ENCODE results near the gene DENND10.

GRCh38 chr10:119153041-119153440, 49.1 kb downstream of the DENND10 start:
- no peak for TF ChIP-seq CTCF (conservative IDR thresholded peaks at IDR 0.05; ENCODE audit: low read depth in 2 of 2)
- TF ChIP-seq NANOG (IDR thresholded peaks at IDR 0.05; ENCODE audit: borderline replicate concordance), result no peak
- TF ChIP-seq EZH2 (IDR thresholded peaks at IDR 0.05; ENCODE audit: low read depth, unreplicated experiment), result no peak
- no peak for TF ChIP-seq ZNF114 (CRISPR knock-in tag; IDR thresholded peaks at IDR 0.05)
- no peak for TF ChIP-seq POLR2AphosphoS5 (IDR thresholded peaks at IDR 0.05; ENCODE audit: low read depth)
- TF ChIP-seq ETS1 (IDR thresholded peaks at IDR 0.05), result no peak
- no peak for TF ChIP-seq REST (IDR thresholded peaks at IDR 0.05; ENCODE audit: unreplicated experiment)
- no peak for TF ChIP-seq CREB1 (CRISPR knock-in tag; IDR thresholded peaks at IDR 0.05; ENCODE audit: low read depth)
- no peak for TF ChIP-seq EZH2phosphoT487 (IDR thresholded peaks at IDR 0.05; ENCODE audit: unreplicated experiment)

Data from GM23338 (cell line).